HL-60/S4 treated with phorbol 12-myristate 13-acetate at 8.2 ng/mL for 4 days and 3 days (cell line): ENCODE data around the gene THEM4.

Experiments
- in situ Hi-C: fragments of 300-500 bp; cut with MboI; formaldehyde crosslinking; loops from 2 replicates; pipeline ENCODE4 v1.15.0; 2022; ENCODE audit warnings: low sequenced_read_pairs

The THEM4 gene

DNA sequence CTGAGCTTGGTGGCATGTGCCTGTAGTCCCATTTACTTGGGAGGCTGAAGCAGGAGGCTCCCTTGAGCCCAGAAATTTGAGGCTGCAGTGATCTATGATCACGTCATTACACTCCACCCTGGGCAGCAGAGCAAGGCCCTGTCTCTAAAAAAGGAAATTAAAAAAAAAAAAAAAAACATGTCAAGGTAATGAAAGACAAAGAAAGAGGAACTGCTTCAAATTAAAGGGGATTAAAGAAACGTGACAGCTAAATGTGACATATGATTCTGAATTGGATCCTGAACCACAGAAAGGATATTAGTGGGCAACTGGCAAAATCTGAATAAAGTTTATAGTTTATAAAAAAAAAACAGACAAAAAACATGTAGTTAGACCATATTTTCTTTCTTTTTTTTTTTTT is 65.9 kb downstream of the THEM4 start:
- in situ Hi-C loops: loop anchor here (25.0 kb wide), 1 partner anchor 306 kb away; the partner anchor contains the start of gene TUFT1

DNA sequence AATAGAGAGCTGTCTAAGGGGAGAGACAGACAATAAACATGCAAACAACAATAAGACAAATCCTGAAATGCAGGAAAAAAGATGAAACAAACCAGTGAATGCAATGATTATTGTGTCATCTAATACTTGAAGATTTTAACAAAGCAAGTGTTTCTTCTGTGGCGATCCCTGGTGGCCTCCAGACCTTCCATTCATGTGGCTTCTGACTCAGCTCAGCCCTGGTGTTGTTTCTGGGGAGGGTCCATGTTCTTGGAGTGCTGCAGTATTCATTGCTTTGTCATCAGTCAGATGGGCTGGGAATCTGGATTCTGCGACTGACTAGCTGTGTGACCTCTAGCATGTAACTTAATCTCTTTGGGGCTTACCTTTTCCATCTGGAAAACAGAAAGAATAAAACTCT is 68.2 kb downstream of the THEM4 start:
- in situ Hi-C loops: loop anchor here (25.0 kb wide), 1 partner anchor 304 kb away; the partner anchor contains the start of gene TUFT1

DNA sequence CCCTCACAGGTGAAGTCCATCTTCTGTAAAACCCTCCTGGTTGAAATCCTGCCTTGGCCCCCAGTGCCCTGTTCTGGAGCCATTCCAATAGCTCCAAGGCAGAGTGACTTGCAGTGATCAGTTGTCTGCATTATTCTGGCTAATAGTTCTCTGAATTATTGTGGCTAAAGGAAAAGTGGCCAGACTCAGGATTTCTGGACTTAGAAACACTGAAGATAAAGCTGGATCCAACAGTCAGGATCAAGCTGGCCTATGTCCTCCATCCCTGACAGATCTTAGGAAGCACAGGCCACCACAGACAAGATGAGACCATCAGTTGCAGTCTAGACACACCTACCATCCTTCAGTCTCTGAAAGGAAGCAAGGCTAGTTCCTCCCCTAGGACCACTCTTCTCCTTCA is 68.9 kb downstream of the THEM4 start:
- in situ Hi-C loops: loop anchor here (25.0 kb wide), 1 partner anchor 303 kb away; the partner anchor contains the start of gene TUFT1

DNA sequence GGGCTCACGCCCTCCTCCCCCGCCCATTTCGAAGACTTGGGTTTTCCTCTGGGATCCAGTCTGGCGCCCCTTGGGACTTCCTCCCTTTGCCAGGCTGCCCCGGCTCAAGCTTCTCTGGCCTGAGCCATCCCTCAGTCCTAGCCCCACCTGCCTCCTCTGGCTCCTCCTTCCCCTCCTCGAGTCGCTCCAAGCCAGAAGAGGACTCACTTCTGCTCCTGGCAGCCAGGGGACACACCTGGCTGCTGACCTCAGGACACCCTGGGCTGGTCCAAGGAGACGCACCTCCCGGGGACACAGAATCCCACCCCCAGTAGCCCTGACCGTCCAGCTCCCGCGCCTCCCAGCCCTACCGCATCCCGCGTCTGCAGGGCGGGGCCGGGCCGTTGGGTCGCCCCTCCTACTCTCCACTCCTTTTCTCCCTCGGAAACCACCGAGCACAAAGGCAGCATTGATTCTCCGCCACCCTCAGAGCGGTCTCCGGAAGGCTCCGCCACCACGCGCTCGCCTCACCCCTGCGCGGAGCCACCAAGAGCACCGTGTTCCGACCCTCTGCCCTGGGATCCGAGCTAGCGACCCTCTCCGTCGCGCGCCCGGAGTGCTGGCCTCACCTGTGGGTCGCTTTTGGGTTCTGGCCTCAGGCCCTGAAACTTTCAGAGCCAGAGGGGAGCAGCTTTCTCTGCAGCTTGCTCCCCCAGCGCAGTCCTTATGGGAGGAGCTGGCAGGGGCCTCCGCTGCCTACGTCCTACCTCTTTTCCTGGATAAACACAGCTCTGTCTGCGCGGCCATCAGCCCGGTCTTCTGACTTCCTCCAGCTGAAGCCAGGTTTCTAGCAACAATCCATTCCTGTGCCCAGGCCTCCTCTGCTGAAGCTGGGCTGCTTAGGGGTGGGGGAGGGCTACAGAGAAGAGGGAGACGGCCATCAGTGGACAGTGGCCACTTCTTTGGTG is 69.6 kb downstream of the THEM4 start, which contains the start of gene C2CD4D:
C2CD4D (minus strand) TSS at position 364 of the 947 bp plus-strand sequence. CDS start 831 bp downstream, outside the sequence.
- in situ Hi-C loops: loop anchor here (25.0 kb wide), 1 partner anchor 302 kb away; the partner anchor contains the start of gene TUFT1

DNA sequence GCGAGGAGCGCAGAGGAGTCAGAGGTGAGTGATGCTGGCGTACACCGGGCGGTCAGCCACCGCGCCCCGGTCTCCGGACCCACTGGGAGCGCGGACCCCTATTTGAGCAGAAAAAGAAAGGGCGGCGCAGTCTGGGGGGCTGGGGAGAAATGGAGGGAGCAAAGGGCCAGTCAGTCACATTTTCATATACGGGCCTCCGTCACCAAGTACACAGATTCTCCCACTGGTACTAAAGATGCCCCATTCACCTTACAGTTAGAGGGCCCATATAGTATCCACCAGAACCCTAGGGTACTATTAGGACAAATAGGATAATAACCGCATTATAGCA is 70.3 kb downstream of the THEM4 start:
- in situ Hi-C loops: loop anchor here (25.0 kb wide), 1 partner anchor 302 kb away; the partner anchor contains the start of gene TUFT1

DNA sequence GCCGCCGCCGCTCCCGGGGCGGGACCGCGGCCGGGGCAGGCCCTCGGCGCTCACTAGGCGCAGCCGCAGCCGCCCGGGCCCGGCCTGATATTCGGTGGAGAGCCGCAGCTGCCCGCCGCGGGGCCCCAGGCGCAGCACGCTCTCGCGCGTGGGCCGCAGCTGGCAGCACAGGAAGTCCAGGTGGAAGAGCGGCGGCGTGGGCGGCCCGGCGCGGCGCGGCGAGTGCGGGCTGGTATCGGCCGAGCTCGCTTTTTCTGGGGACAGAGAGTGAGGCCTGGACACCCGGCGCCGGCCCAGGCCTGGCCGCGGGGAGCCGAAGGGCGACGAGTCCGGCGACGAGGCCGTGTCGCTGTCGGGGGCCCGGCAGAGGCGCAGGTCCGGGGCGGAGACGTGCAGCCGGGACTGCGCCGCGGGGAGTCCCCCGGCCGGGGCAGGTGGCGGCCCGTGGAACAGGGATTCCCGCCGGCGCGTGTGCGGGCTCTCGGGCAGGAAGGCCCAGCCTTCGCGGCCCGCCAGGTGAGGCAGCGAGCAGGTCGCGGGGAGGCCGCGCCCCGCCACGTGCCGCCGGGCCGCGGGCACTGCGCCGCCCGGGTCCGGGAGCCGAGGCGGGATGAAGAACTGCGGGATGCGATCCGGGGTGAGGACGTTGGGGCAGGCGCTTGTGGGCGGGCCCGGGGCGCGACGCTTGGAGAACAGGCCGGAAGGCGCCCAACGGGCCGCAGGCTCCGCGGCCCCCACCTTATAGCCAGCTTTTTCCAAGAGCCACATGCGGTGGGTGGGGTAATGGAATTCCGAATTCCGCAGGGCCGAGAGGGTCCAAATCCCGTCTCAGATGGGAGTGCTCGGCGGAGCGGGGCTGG is 70.9 kb downstream of the THEM4 start:
- in situ Hi-C loops: loop anchor here (25.0 kb wide), 1 partner anchor 301 kb away; the partner anchor contains the start of gene TUFT1

DNA sequence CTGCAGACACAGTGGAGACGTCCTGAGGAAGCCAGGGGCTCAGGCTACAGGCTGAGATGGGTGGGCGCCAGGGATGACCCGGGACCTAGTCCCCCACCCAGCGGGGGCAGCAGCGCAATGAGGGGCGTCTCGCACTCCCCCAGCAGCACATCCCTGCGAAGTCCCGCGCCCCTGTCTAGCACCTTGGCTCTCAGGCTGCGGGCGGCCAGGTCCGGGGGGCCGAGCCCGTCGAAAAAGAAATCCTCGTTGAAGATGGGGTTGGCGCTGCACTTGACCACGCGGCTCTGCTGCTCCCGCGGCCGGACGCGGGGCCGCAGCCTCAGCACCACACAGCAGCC is 71.5 kb downstream of the THEM4 start:
- in situ Hi-C loops: loop anchor here (25.0 kb wide), 1 partner anchor 301 kb away; the partner anchor contains the start of gene TUFT1

DNA sequence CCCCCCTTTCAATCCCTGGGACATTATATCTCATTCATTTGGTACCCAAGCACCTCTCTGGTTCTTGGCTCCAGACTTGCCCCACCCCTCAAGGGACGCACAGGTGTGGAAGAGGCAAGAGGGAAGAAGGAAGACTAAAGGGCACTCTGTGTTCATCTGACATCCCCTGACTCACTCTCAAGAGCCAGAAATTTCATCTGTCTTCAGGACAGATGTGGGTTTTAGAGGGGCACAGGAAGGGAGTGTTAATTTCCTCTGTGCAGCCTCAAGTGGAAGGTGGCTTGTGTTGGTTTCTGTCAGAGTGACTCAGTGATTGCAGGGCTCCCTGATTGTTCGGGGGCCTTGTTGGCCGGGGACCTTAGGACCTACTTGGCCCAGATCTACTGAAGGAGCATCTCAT is 72.1 kb downstream of the THEM4 start:
- in situ Hi-C loops: loop anchor here (25.0 kb wide), 1 partner anchor 300 kb away; the partner anchor contains the start of gene TUFT1

DNA sequence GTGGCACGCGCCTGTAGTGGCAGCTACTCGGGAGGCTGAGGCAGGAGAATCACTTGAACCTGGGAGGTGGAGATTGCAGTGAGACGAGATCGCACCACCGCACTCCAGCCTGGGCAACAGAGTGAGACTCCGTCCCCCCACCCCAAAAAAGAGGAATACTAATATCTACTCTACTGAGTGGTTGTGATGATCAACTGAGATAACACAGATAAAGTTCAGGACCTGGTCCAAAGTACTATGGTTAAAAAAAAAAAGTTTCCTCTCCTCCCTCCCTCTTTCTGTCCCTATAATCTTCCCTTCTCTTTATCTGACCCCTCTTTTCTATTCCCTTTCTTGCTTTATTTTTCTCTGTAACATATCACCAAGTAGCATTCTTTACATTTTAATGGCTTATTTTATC is 73.7 kb downstream of the THEM4 start:
- in situ Hi-C loops: loop anchor here (25.0 kb wide), 1 partner anchor 298 kb away; the partner anchor contains the start of gene TUFT1

DNA sequence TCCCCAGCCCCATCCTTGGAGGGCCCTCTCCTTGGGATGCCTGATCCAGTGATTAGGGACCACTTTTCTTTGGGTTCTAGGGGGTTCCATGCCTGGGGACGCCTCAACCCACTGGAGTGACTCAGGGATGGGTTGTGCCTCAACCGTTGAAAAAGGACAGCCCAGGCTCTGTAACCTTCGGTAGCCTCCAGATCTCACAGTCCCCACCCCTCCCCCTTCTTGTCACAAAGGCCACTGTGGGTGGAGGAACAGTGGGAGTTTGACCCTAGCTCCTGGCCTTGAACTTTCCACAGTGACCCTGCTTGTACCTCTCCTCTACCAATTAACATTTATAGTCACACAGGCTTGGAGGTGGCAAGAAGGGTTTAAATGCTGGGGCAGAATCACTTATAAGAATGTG is 75.1 kb downstream of the THEM4 start:
- in situ Hi-C loops: loop anchor here (25.0 kb wide), 1 partner anchor 297 kb away; the partner anchor contains the start of gene TUFT1

DNA sequence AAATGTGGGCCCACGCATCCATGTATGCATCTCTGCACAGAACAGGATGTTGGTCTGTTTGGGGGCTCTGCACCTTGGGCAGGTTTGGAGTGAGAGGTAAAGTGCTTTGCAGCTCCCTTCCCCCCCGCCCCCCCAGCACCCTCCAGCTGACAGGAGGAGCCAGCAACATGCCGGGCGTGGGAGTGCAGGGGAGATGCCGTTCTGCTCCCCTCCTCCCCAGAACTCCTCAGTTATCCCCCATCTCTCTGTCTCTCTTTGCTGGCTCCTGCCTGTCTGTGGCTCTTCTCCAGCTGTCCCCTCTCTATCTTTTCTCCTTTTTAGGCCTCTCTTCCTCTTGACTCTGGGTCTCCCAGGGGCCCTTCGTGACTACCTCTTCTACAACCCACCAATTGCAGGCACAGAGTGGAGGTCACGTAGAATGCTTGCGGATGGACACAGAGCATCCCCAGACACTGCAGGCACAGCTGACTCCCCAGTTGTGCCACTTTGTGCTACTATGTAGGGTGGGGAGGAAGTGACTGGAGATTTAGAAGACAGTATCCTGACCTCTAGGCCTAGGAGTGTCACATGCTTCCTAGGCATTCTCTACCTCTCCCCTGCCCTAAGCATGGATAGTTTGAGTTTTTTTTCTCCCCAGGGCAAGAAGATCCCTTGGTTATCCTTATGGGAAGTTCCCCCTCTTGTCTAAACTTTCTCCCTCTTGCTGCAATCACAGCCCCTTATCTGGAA is 76.0 kb downstream of the THEM4 start:
- in situ Hi-C loops: loop anchor here (25.0 kb wide), 1 partner anchor 296 kb away; the partner anchor contains the start of gene TUFT1

DNA sequence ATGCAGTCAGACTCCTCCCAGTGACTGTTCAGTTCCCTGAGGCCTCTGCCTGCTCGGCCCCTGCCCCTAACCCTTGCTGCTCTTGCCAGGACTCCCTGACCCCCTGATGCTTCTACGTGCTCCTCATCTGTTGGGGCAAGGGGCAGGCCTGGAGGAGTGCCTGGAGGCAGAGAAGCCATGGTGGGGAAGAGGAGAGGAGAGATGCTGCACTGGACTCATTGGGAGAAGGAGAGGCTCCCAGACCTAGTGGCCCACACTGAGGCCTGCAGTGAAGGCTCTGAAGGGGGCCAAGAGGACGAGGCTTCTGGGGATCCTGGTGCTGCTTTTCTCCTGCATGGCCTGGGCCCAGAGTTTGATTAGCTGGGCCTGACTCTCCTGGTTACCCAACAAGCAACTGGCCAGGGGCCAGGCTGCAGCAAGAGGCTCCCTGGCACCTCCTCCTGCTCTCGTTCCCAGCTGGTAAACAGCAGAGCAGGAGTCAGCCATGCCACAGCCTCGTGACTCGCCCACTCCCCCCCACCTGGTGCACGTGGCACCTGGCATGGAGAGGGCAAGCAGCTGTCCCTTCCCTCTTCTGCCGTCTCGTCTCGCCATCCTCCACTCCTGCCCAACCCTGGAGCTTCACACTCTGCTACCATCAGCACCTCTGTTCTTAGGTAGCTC is 76.9 kb downstream of the THEM4 start:
- in situ Hi-C loops: loop anchor here (25.0 kb wide), 1 partner anchor 295 kb away; the partner anchor contains the start of gene TUFT1

DNA sequence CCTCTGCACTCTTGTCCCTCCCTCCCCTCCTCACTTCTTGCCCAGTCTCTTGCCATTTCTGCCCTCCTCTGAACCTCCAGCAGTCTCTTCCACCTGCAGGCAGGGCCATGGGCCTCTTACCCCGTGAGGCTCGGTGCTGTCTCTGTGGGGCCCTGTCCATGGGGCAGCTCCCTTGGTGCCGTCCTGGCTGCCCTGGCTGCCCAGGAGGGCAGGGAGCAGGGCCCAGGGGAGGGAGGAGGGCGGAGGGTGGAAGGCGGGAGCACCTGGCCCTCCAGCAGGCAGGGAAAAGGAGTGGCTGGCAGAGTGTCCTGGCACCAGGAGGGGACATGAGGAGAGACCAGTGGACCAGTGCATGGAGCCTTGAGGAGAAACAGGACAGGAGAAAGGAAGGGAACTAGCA is 77.7 kb downstream of the THEM4 start, which contains the start of gene RORC:
RORC (minus strand) TSS at position 198 of the 400 bp plus-strand sequence; CDS start at position 160, 38 bp downstream.
- in situ Hi-C loops: loop anchor here (25.0 kb wide), 1 partner anchor 294 kb away; the partner anchor contains the start of gene TUFT1

DNA sequence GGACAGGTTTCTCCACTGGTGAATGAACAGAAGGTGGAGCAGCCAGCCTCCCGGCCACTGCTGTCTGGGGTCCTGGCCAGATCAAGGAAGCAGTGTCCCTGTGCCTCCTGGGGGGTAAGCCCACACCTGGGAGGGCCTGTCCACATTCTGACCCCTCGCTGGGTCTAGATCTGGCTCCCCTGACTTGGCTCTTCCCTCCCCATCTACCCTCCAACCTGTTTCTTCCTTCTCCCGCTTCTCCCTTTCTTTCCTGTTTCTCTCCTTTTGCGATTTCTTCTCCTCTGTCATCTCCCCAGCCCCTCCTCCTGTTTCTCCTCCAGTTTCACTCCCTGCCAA is 78.1 kb downstream of the THEM4 start:
- in situ Hi-C loops: loop anchor here (25.0 kb wide), 1 partner anchor 294 kb away; the partner anchor contains the start of gene TUFT1

DNA sequence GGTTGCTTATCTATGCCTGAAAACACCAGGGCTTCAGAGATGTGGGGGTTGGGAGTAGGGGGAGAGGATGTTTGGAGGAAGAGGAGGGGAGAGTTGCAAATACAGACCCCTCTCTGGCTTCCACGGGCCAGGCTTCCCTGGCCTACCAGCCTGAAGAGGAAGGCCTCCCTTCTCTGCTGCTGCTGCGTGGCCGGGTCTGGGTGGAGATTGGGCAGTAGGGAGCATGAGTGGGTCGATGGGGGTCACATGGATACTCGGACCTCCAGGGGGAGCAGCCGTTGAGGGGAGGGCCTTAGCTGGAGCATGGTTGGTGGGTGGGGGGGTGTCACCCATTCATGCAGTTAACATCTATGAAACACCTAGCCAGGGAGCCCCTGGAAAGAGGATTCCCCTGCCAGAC is 79.3 kb downstream of the THEM4 start:
- in situ Hi-C loops: loop anchor here (25.0 kb wide), 1 partner anchor 293 kb away; the partner anchor contains the start of gene TUFT1

DNA sequence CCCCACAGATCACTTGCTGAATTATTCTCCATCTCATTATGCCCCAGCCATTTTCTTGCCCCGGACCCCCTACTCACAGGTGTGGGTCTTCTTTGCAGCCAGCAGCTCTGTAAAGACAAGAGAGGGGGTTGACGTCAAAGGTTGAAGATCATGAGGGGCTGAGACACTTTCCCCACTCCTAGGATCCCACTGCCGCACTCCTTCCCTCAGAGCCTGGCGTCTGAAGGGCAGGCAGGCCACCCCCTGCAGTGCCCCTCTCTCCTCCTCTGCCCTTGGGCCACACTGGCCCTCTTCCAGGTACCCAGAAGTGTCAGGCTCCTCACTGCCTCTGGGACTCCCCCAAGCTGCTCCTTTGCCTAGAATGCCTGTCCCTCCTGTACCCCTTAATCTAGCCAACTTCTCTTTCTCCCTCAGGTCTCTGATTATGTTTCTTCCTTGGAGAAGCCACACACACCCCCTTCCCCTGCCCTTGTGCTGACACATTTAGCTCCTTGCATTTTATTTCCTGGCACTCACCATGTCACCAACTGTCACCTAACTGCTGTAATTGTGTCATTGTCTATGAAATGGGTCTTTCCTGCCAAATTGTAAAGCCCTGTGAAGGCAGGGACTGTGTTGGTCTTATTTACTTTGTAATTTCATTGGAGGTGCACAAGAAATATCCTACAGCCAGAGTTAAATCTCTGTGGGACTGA is 79.8 kb downstream of the THEM4 start:
- in situ Hi-C loops: loop anchor here (25.0 kb wide), 1 partner anchor 292 kb away; the partner anchor contains the start of gene TUFT1

DNA sequence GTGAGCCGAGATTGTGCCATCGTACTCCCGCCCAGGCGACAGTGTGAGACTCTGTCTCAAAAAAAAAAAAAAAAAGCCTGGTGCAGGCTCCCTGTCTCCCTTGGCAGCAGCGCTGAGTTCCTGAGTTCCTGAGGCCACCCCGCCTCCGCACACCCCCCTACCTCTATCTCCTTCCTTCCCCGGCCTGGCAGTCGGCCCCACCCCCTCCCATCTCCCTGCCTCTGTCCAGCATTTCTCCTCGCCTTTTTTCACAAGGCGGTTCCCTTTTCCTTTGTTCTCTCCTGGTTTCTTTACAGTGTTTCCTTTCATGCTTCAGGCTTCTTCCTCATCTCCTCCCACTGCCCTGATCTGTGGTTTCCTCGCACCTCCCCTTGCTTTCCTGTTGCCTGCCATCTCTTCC is 80.4 kb downstream of the THEM4 start:
- in situ Hi-C loops: loop anchor here (25.0 kb wide), 1 partner anchor 292 kb away; the partner anchor contains the start of gene TUFT1

DNA sequence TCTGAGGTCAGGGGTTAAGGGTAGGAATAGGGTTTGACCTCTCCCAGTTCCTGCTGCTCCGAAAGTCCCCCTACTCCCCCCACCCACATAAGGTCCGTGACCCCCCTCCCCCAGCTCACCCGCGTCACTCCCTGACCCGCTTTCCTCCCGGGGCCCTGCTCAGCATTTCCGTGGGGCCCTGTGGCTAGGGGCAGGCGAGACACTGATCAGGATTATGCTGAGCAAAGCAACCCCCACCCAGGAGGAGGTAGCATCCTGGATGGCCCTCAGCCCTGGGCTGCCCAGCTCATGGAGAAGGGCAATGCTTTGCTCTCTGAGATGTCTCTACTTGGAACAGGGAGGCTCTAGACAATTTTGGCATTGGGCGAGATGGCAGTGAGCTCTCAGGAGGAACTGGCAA is 81.5 kb downstream of the THEM4 start:
- in situ Hi-C loops: loop anchor here (25.0 kb wide), 1 partner anchor 291 kb away; the partner anchor contains the start of gene TUFT1
